SHP77 treated with DMSO at 0.1 percent for 48 hours (cell line): ENCODE data around the gene FAM72D.
"Not testable (repeated sequence)": the region's sequence is repeated elsewhere in the genome, so short reads cannot be mapped to it uniquely, and the experiment has no call there.

Source experiments
- DNase-seq: peaks from one replicate; lab custom pipeline; 2025; lab: John Stamatoyannopoulos, UW

FAM72D gene

GRCh38 chr1:145082483-145083255 lies 13.1 kb upstream of the FAM72D start:
- DNase-seq: not testable (repeated sequence)

GRCh38 chr1:145093517-145094149 lies 2.1 kb upstream of the FAM72D start:
- DNase-seq: not testable (repeated sequence)

GRCh38 chr1:145094655-145095211 lies 1.0 kb upstream of the FAM72D start:
- not testable (repeated sequence) for DNase-seq

GRCh38 chr1:145101725-145102124 lies 6.0 kb downstream of the FAM72D start:
- DNase-seq: not testable (repeated sequence)

GRCh38 chr1:145103294-145103693 lies 7.5 kb downstream of the FAM72D start:
- not testable (repeated sequence) for DNase-seq

GRCh38 chr1:145111674-145112073 lies 15.9 kb downstream of the FAM72D start:
- DNase-seq: not testable (repeated sequence)

GRCh38 chr1:145112703-145113102 lies 16.9 kb downstream of the FAM72D start:
- DNase-seq: not testable (repeated sequence)

GRCh38 chr1:145114560-145115057 lies 18.8 kb downstream of the FAM72D start:
- DNase-seq: not testable (repeated sequence)

- DNase-seq: not testable (repeated sequence)
These were observed 20.1 kb downstream of the FAM72D start for GRCh38 chr1:145115587-145116493.

- DNase-seq: not testable (repeated sequence)
These were observed 24.1 kb downstream of the FAM72D start for GRCh38 chr1:145119842-145120241.

- not testable (repeated sequence) for DNase-seq
These were observed 26.7 kb downstream of the FAM72D start for GRCh38 chr1:145122344-145123061.

- not testable (repeated sequence) for DNase-seq
These were observed 27.3 kb downstream of the FAM72D start for GRCh38 chr1:145123062-145123395.

- DNase-seq: not testable (repeated sequence)
These were observed 28.3 kb downstream of the FAM72D start for GRCh38 chr1:145123992-145124641.

- DNase-seq: not testable (repeated sequence)
These were observed 29.3 kb downstream of the FAM72D start for GRCh38 chr1:145125112-145125511.

GRCh38 chr1:145127144-145127543 lies 31.4 kb downstream of the FAM72D start:
- not testable (repeated sequence) for DNase-seq

GRCh38 chr1:145128697-145129469 lies 33.1 kb downstream of the FAM72D start:
- DNase-seq: not testable (repeated sequence)

GRCh38 chr1:145134476-145134875 lies 38.7 kb downstream of the FAM72D start:
- DNase-seq: not testable (repeated sequence)

GRCh38 chr1:145140549-145140948 lies 44.8 kb downstream of the FAM72D start:
- DNase-seq: not testable (repeated sequence)

GRCh38 chr1:145144264-145144913 lies 48.6 kb downstream of the FAM72D start:
- not testable (repeated sequence) for DNase-seq
